Measurements from ENCODE around the gene SOX4. TPM values are rescaled to one million over a fixed set of nuclear protein-coding genes. Genes with fewer than 3 reads are reported as not detected.
A peak's percentile ranks its signal among the peaks of the same experiment; 100 is the strongest.

The SOX4 gene
- total and polyA plus RNA-seq, 2 experiments from 2014 or later, result 4.5 to 6.3 TPM

GRCh38 chr6:21628160-21628559 lies 34.6 kb downstream of the SOX4 start:
- no peak for TF ChIP-seq EZH2phosphoT487 (IDR thresholded peaks at IDR 0.05; ENCODE audit: insufficient read depth, low read depth)
- TF ChIP-seq EZH2 (IDR thresholded peaks at IDR 0.05; ENCODE audit: insufficient read depth, poor library complexity, severe bottlenecking), result no peak
- Histone ChIP-seq H3F3A (ENCODE audit: insufficient read depth) (no peaks in the 10 kb centered on the region), H2AFZ (no peak overlapping the region), H3K9me2 (ENCODE audit: insufficient read depth) (no peaks in the 10 kb centered on the region), H3K79me2 (ENCODE audit: insufficient read depth) (no peaks in the 10 kb centered on the region), H3K9ac (no peak overlapping the region), H3K4me1 (ENCODE audit: insufficient read depth) (peaks cover 5% of the 10 kb centered on the region; the same call in 1 of the 2 replicates), H3K4me3 (no peak overlapping the region), H3K27me3 (replicated peaks; ENCODE audit: insufficient read depth) (no peaks in the 10 kb centered on the region), H3K27ac (no peak overlapping the region), H3K4me2 (ENCODE audit: unreplicated experiment) (no peak overlapping the region), H3K36me3 (ENCODE audit: low read depth) (no peaks in the 10 kb centered on the region), H4K20me1 (ENCODE audit: insufficient read depth) (no peaks in the 10 kb centered on the region), H3K9me3 (ENCODE audit: low read depth) (no peaks in the 10 kb centered on the region)
- in situ Hi-C loops (cut with MboI), result no loop called here
- DNase-seq, result no peak
- 95 to 97% methylated on average over 4 of the region's 4 CpGs for WGBS, 2 experiments (ENCODE audit: low coverage in 1 of 2, low lambda C conversion rate in 2 of 2, missing lambda C conversion rate in 2 of 2)

- no peaks in the 10 kb centered on the region for H4K20me1 ChIP-seq (ENCODE audit: insufficient read depth)
- DNase-seq, result no peak
- peak overlapping the region; percentile 81 for H3K27ac ChIP-seq
- WGBS, 2 experiments (ENCODE audit: low coverage in 1 of 2, low lambda C conversion rate in 2 of 2, missing lambda C conversion rate in 2 of 2), result 97 to 100% methylated on average over 9 of the region's 9 CpGs
- no peak for TF ChIP-seq EZH2phosphoT487 (IDR thresholded peaks at IDR 0.05; ENCODE audit: insufficient read depth, low read depth)
- no peak for TF ChIP-seq EZH2 (IDR thresholded peaks at IDR 0.05; ENCODE audit: insufficient read depth, poor library complexity, severe bottlenecking)
- no peaks in the 10 kb centered on the region for H3K27me3 ChIP-seq (replicated peaks; ENCODE audit: insufficient read depth)
- H3K79me2 ChIP-seq (ENCODE audit: insufficient read depth), result no peaks in the 10 kb centered on the region
- no peaks in the 10 kb centered on the region for H3K36me3 ChIP-seq (ENCODE audit: low read depth)
- peaks cover 26% of the 10 kb centered on the region for H3K4me1 ChIP-seq (ENCODE audit: insufficient read depth)
- no peak overlapping the region for H3K4me3 ChIP-seq
- H2AFZ ChIP-seq, result peak overlapping the region; percentile 25; the same call in 1 of the 2 replicates
- peaks cover 18% of the 10 kb centered on the region; the same call in 1 of the 2 replicates for H3F3A ChIP-seq (ENCODE audit: insufficient read depth)
- no peaks in the 10 kb centered on the region for H3K9me3 ChIP-seq (ENCODE audit: low read depth)
- no peak overlapping the region for H3K9ac ChIP-seq
- in situ Hi-C loops (cut with MboI), result no loop called here
- H3K9me2 ChIP-seq (ENCODE audit: insufficient read depth), result no peaks in the 10 kb centered on the region
- H3K4me2 ChIP-seq (ENCODE audit: unreplicated experiment), result no peak overlapping the region
Observed at GRCh38 chr6:21633511-21634109, 40.1 kb downstream of the SOX4 start.

- H3K27ac ChIP-seq, result peak overlapping the region; percentile 81
Observed at GRCh38 chr6:21634582-21634981, 41.0 kb downstream of the SOX4 start.

GRCh38 chr6:21636876-21637275 lies 43.3 kb downstream of the SOX4 start:
- H3K27ac ChIP-seq, result no peak overlapping the region
- TF ChIP-seq EZH2 (IDR thresholded peaks at IDR 0.05; ENCODE audit: insufficient read depth, poor library complexity, severe bottlenecking) (no peak), EZH2phosphoT487 (IDR thresholded peaks at IDR 0.05; ENCODE audit: insufficient read depth, low read depth) (no peak)
- peak; percentile 17 for DNase-seq

More at GRCh38 chr6:21634582-21634981, 41.0 kb downstream of the SOX4 start:
- TF ChIP-seq EZH2 (IDR thresholded peaks at IDR 0.05; ENCODE audit: insufficient read depth, poor library complexity, severe bottlenecking), result no peak
- no peak for TF ChIP-seq EZH2phosphoT487 (IDR thresholded peaks at IDR 0.05; ENCODE audit: insufficient read depth, low read depth)
- peak overlapping the region; percentile 46; the same call in 1 of the 2 replicates for H3K9ac ChIP-seq
- H2AFZ ChIP-seq, result peak overlapping the region; percentile 25; the same call in 1 of the 2 replicates
- peaks cover 26% of the 10 kb centered on the region for H3K4me1 ChIP-seq (ENCODE audit: insufficient read depth)
- H3K9me2 ChIP-seq (ENCODE audit: insufficient read depth), result no peaks in the 10 kb centered on the region
- H3K9me3 ChIP-seq (ENCODE audit: low read depth), result no peaks in the 10 kb centered on the region
- no peaks in the 10 kb centered on the region for H3K36me3 ChIP-seq (ENCODE audit: low read depth)
- peak; percentile 97 for DNase-seq
- peaks cover 18% of the 10 kb centered on the region; the same call in 1 of the 2 replicates for H3F3A ChIP-seq (ENCODE audit: insufficient read depth)
- H3K79me2 ChIP-seq (ENCODE audit: insufficient read depth), result no peaks in the 10 kb centered on the region
- in situ Hi-C loops (cut with MboI), result no loop called here
- H3K4me3 ChIP-seq, result no peak overlapping the region
- H3K4me2 ChIP-seq (ENCODE audit: unreplicated experiment), result peak overlapping the region; percentile 39
- no peaks in the 10 kb centered on the region for H4K20me1 ChIP-seq (ENCODE audit: insufficient read depth)
- 0 to 3% methylated on average over 4 of the region's 4 CpGs for WGBS, 2 experiments (ENCODE audit: low coverage in 1 of 2, low lambda C conversion rate in 2 of 2, missing lambda C conversion rate in 2 of 2)
- H3K27me3 ChIP-seq (replicated peaks; ENCODE audit: insufficient read depth), result no peaks in the 10 kb centered on the region

More at GRCh38 chr6:21636876-21637275, 43.3 kb downstream of the SOX4 start:
- Histone ChIP-seq H3K79me2 (ENCODE audit: insufficient read depth) (no peaks in the 10 kb centered on the region), H3K9ac (no peak overlapping the region), H3K4me1 (ENCODE audit: insufficient read depth) (peaks cover 21% of the 10 kb centered on the region), H4K20me1 (ENCODE audit: insufficient read depth) (no peaks in the 10 kb centered on the region), H3K4me2 (ENCODE audit: unreplicated experiment) (no peak overlapping the region), H3K27me3 (replicated peaks; ENCODE audit: insufficient read depth) (no peaks in the 10 kb centered on the region), H3K9me2 (ENCODE audit: insufficient read depth) (no peaks in the 10 kb centered on the region), H3K4me3 (no peak overlapping the region), H2AFZ (no peak overlapping the region), H3F3A (ENCODE audit: insufficient read depth) (peaks cover 18% of the 10 kb centered on the region; the same call in 1 of the 2 replicates), H3K36me3 (ENCODE audit: low read depth) (no peaks in the 10 kb centered on the region), H3K9me3 (ENCODE audit: low read depth) (no peaks in the 10 kb centered on the region)
- in situ Hi-C loops (cut with MboI), result no loop called here
